Type B pancreatic cell (in vitro differentiated cells): ENCODE results near the gene CNKSR2. TPM values are rescaled to one million over a fixed set of nuclear protein-coding genes. Genes with fewer than 3 reads are reported as not detected.

ENCODE experiments used
- DNase-seq: peaks from one replicate; pipeline ENCODE4 v3.0.0; 2021; ENCODE audit warnings: mixed read lengths; ENCODE audit not compliant: unreplicated experiment; ENCODE audit errors: extremely low spot score
- H3K27ac Mint-ChIP-seq: 2 replicates; pipeline ENCODE4 v1.8.0; 2021; ENCODE audit warnings: mild to moderate bottlenecking, mixed read lengths
- H3K27me3 Mint-ChIP-seq: 2 replicates; pipeline ENCODE4 v1.8.0; 2021; ENCODE audit warnings: mixed read lengths
- H3K36me3 Mint-ChIP-seq: 2 replicates; pipeline ENCODE4 v1.8.0; 2021; ENCODE audit warnings: mixed read lengths
- H3K4me1 Mint-ChIP-seq: one replicate; pipeline ENCODE4 v1.8.0; 2021; ENCODE audit warnings: mixed read lengths; ENCODE audit not compliant: unreplicated experiment
- H3K4me3 Mint-ChIP-seq: 2 replicates; pipeline ENCODE4 v1.8.0; 2021; ENCODE audit warnings: mild to moderate bottlenecking, mixed read lengths
- H3K9me3 Mint-ChIP-seq: 2 replicates; pipeline ENCODE4 v1.8.0; 2021; ENCODE audit warnings: mixed read lengths
- total RNA-seq: library from RNA; stranded (reverse); gene quantifications from 2 replicates; pipeline ENCODE4 v1.2.1, GENCODE V29; 2021; ENCODE audit warnings: low replicate concordance
- TF ChIP-seq, protein P1 (sequence below): fragments of 200-600 bp; sonication (generic); conservative IDR thresholded peaks from 2 replicates; pipeline ENCODE4 v1.5.0; 2021; ENCODE audit warnings: antibody characterized with exemption, mild to moderate bottlenecking

CNKSR2 gene
- total RNA-seq, 1 donor from 2014 or later, result 13.5 TPM

GRCh38 chrX:21408307-21408706, 34.1 kb downstream of the CNKSR2 start:
- no peak for DNase-seq
- H3K27ac Mint-ChIP-seq, result no peak overlapping the region

GRCh38 chrX:21408788-21409187, 34.6 kb downstream of the CNKSR2 start:
- Mint-ChIP-seq H3K27me3 (no peaks in the 10 kb centered on the region), H3K36me3 (no peaks in the 10 kb centered on the region), H3K4me1 (no peaks in the 10 kb centered on the region), H3K27ac (no peak overlapping the region), H3K4me3 (no peak overlapping the region), H3K9me3 (no peaks in the 10 kb centered on the region)
- DNase-seq, result no peak
- TF ChIP-seq, protein P1, sequence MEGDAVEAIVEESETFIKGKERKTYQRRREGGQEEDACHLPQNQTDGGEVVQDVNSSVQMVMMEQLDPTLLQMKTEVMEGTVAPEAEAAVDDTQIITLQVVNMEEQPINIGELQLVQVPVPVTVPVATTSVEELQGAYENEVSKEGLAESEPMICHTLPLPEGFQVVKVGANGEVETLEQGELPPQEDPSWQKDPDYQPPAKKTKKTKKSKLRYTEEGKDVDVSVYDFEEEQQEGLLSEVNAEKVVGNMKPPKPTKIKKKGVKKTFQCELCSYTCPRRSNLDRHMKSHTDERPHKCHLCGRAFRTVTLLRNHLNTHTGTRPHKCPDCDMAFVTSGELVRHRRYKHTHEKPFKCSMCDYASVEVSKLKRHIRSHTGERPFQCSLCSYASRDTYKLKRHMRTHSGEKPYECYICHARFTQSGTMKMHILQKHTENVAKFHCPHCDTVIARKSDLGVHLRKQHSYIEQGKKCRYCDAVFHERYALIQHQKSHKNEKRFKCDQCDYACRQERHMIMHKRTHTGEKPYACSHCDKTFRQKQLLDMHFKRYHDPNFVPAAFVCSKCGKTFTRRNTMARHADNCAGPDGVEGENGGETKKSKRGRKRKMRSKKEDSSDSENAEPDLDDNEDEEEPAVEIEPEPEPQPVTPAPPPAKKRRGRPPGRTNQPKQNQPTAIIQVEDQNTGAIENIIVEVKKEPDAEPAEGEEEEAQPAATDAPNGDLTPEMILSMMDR, result no peak

More at GRCh38 chrX:21408307-21408706, 34.1 kb downstream of the CNKSR2 start:
- H3K4me1 Mint-ChIP-seq, result no peaks in the 10 kb centered on the region
- no peaks in the 10 kb centered on the region for H3K9me3 Mint-ChIP-seq
- no peaks in the 10 kb centered on the region for H3K36me3 Mint-ChIP-seq
- H3K4me3 Mint-ChIP-seq, result no peak overlapping the region
- no peaks in the 10 kb centered on the region for H3K27me3 Mint-ChIP-seq
- TF ChIP-seq, protein P1, result no peak

DNA sequence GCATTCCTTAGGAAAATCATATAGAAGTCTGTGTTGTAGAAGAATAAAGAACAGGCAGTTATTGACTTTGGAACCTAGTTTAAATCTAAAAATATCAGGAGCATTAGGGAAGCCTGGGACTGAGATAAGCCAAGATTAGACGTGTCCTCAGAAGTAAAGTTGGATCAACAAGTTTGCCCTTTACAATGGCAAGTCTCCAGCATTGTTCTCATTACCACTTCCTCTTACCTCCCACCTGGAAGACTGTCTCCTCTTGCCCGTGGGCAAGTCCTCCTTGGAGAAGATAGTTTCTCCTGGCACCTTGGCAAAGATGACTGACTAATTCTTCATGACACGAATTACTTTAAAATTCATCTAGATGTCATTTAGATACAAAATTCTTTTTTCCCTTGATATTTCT, 37.8 kb downstream of the CNKSR2 start:
- Mint-ChIP-seq H3K9me3 (no peaks in the 10 kb centered on the region), H3K36me3 (no peaks in the 10 kb centered on the region), H3K4me1 (no peaks in the 10 kb centered on the region), H3K4me3 (no peak overlapping the region), H3K27ac (no peak overlapping the region), H3K27me3 (no peaks in the 10 kb centered on the region)
- no peak for DNase-seq
- TF ChIP-seq, protein P1, result no peak

DNA sequence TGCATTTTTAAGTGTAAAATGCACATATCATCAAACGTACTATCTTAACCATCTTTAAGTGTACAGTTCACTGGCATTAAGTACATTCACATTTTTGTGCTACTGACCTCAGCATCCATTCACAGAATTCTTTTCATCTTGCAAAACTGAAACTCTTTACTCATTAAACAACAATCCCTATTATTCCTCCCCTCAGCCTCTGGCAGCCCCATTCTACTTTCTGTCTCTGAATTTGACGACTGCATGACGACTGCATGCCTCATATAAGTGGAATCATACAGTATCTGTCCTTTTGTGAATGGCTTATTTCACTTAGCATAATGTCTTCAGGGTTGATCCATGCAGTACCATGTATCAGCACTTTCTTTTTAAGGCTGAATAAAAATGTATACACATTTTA, 38.7 kb downstream of the CNKSR2 start:
- no peak overlapping the region for H3K4me3 Mint-ChIP-seq
- peaks cover 5% of the 10 kb centered on the region for H3K9me3 Mint-ChIP-seq
- TF ChIP-seq, protein P1, result no peak
- DNase-seq, result no peak
- no peaks in the 10 kb centered on the region for H3K27me3 Mint-ChIP-seq
- no peaks in the 10 kb centered on the region for H3K36me3 Mint-ChIP-seq
- no peak overlapping the region for H3K27ac Mint-ChIP-seq
- no peaks in the 10 kb centered on the region for H3K4me1 Mint-ChIP-seq

GRCh38 chrX:21427086-21427485, 52.9 kb downstream of the CNKSR2 start:
- Mint-ChIP-seq H3K27ac (no peak overlapping the region), H3K27me3 (no peaks in the 10 kb centered on the region), H3K4me1 (no peaks in the 10 kb centered on the region), H3K4me3 (no peak overlapping the region), H3K9me3 (no peaks in the 10 kb centered on the region), H3K36me3 (no peaks in the 10 kb centered on the region)
- TF ChIP-seq, protein P1, result no peak
- no peak for DNase-seq

GRCh38 chrX:21437036-21437435, 62.8 kb downstream of the CNKSR2 start:
- no peak for DNase-seq
- TF ChIP-seq, protein P1, result no peak
- H3K27me3 Mint-ChIP-seq, result no peaks in the 10 kb centered on the region
- H3K4me1 Mint-ChIP-seq, result no peaks in the 10 kb centered on the region
- no peaks in the 10 kb centered on the region for H3K9me3 Mint-ChIP-seq
- H3K4me3 Mint-ChIP-seq, result no peak overlapping the region
- H3K36me3 Mint-ChIP-seq, result no peaks in the 10 kb centered on the region
- H3K27ac Mint-ChIP-seq, result no peak overlapping the region
